NCI-H128 (cell line): ENCODE data around the gene AIF1L.

Experiments used
- DNase-seq: peaks from one replicate; lab custom pipeline; 2025; ENCODE audit not compliant: unreplicated experiment; lab: John Stamatoyannopoulos, UW

Gene AIF1L

DNA sequence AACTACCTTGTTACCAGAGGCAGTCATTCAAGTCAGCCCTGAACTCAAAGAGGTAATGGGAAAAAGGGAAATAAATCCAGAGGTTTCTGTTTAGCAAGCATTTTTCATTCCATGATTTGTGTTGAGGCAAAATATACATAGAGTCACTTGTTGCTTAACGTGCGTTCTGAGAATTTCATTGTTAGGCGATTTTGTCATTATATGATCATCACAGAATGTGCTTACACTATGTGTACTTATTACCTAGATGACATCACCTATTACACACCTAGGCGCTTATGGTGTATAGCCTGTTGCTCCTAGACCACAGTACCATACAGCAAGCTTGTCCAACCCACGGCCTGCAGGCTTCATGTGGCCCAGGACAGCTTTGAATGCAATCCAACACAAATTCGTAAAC, 65.3 kb downstream of the AIF1L start:
- DNase-seq: no peak

DNA sequence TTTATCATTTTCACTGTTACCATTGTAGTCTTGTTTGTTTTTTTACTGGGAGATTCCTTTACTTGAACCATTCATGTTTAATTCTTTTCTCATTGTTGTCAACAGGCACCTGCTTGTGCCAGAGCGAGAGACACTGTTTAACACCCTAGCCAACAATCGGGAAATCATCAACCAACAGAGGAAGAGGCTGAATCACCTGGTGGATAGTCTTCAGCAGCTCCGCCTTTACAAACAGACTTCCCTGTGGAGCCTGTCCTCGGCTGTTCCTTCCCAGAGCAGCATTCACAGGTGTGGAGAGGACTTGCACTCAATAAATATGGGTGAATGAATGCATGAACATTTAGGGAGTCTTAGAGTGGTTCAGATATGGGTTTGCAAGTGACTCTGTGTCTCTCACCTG, 66.6 kb downstream of the AIF1L start:
- no peak for DNase-seq

DNA sequence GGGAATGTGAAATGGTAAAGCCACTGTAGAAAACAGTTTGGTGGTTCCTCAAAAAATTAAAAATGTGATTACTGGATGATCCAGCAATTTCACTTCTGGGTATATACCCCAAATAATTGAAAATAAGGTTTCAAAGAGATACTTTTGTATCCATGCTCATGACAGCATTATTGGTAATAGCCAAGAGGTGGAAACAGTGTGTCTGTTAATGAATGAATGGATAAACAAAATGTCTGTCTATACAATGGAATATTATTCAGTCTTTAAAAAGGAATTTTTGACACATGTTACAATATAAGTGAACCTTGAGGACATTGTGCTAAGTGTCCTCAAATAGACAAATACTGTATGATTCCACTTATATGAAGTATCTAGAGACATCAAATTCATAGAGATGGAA, 69.2 kb downstream of the AIF1L start:
- DNase-seq: no peak

DNA sequence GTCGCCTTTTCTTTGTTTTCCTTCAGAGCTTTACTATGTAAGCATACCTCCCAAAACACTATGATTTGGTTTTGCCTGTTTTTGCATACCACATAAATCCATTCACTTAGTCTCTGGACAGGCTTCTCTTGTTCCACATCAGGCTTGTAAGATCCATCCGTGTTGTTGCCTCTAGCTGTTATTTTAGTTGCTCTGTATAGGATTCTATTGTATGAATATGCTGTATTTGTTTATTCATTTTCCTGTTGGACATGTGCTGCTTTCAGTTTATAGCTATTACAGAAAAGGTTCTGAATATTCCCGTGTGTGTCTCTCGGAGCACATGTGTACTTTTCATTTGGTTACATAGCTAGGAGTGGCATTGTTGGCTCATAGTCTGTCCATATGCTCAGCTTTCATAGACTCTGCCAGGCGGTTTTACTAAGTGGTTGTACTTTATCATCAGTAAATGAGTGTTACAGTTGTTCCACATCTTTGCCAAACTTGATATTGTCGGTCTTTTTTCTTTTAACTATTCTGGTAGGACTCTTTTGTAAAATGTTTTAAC, 70.9 kb downstream of the AIF1L start:
- no peak for DNase-seq

DNA sequence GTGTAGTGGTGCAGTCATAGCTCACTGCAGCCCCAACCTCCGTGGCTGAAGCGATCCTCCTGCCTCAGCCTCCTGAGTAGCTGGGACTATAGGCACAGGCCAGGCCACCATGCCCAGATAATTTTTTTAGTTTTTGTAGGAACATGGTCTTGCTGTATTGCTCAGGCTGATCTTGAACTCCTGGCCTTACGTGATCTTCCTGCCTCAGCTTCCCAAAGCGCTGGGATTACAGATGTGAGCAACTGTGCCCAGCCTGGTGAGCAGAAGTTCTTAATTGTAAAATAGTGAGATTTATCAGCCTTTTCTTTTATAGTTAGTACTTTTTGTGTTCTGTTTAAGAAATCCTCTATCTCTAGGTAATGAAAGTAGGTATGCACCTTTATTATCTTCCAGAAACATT, 71.6 kb downstream of the AIF1L start:
- DNase-seq: no peak

DNA sequence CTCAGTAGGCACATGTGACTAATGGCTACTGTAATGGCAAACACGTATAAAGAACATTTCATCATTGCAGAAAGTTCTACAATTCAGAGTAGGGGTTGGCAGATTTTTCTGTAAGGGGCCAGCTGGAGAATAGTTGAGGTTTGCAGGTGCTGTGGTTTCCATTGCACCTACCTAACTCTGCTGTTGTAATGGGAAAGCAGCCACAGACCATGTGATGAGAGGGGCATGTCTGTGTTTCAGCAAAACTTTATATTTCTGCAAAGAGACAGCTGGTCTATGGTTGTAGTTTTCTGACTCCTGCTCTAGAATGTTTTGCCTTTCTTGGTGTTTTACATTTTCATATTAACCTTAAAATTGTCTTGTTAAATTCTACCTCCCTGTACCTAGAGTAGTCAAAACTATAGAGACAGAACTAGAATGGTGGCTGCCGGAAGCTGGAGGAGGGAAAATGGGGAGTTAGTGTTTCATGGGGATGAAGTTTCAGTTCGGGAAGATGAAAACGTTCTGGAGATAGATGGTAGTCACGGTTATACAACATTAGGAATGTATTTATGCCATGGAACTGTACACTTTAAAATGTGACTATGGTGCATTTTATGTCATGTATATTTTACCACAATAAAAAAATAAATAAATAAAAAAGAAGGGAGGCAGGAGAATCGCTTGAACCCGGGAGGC, 73.4 kb downstream of the AIF1L start:
- DNase-seq: no peak
